HG03457 (cell line): ENCODE measurements around the gene PIGB.
"Not testable (repeated sequence)": the region's sequence is repeated elsewhere in the genome, so short reads cannot be mapped to it uniquely, and the experiment has no call there.

ENCODE experiments used
- ATAC-seq: cut with Tn5 transposase; IDR thresholded peaks from one replicate; pipeline ENCODE4 v1.9.1; 2021; ENCODE audit warnings: moderate number of reproducible peaks; ENCODE audit not compliant: unreplicated experiment

PIGB gene

DNA sequence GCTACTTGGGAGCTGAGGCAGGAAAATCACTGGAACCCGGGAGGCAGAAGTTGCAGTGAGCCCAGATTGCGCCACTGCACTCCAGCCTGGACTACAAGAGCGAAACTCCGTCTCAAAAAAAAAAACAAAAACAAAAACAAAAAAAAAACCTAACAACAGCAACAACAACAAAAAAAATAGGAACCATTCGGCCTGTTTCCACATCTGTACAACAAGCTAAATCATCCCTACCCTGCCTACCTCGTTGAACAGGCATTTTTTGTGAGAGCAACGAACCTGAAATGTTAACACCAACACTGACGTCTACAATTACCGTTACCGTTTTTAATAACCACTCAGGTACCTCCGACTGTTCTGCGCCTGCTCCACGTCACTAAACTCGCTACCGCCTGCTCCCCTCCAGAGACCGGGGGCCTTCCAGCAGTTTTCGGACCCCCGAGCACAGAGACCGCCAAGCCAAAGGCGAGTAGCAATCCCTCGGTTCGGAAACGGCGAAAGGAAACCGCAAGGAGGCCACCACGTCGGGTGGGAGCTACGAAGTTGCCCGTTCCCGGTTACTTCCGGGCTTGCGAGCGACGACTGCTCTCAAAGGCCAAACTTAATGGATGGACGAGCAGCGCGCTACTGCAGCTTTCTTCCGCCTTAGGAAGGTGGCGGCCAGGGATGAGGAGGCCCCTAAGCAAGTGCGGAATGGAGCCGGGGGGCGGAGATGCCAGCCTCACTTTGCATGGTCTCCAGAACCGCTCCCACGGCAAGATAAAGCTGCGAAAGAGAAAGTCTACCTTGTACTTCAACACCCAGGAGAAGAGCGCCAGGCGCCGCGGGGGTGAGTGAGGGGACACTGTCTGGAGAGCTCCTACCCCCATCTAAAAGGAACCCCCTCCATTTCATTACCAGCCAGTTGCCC, at the start of gene PIGB, which contains the start of gene PIGBOS1:
TSS of gene PIGB (plus strand) at position 635 of the 907 bp plus-strand sequence. CDS start at position 664, 29 bp downstream.
TSS of gene PIGBOS1 (minus strand) at position 536 of the 907 bp plus-strand sequence. CDS start 1,331 bp downstream, outside the sequence.
- peak; percentile 85 for ATAC-seq

- no peak for ATAC-seq
Observed at GRCh38 chr15:55270291-55270690, 48.7 kb upstream of the PIGB start.

DNA sequence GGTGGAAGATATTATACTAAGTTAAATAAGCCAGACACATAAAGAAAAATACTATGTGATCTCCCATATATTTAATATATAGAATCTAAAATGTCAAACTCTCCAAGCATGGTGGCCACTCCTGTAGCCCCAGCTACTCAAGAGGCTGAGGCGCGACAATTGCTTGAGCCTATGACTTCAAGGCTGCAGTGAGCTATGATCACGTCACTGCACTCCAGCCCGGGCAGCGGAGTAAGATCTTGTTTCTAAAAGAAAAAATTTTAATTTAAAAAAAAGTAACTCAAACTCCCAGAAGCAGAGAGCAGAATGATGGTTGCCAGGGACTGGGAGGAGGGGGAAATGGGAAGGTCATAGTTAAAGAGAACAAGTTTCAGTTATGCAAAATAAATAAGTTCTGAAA, 42.7 kb upstream of the PIGB start:
- ATAC-seq: no peak

DNA sequence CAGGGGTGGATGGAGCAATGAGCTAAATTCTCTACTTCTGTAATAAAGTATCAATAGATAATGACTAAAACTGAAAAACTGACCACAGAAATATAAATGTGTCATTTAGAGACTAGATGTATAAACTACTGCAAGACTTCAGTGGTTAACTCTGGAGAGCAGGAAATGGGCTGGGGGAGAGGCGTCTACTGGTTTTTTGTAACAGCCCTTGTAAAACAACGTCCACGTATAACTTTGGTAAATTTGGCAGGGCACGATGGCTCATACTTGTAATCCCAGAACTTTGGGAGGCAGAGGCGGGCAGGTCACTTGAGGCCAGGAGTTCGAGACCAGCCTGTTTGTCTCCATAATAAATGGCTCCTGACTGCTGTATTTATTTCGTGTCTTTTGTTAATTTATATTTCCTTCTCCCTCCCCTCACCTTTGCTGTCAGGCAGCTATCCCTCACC, 41.9 kb upstream of the PIGB start:
- peak; percentile 42 for ATAC-seq

GRCh38 chr15:55277715-55278114, 41.3 kb upstream of the PIGB start:
- no peak for ATAC-seq

DNA sequence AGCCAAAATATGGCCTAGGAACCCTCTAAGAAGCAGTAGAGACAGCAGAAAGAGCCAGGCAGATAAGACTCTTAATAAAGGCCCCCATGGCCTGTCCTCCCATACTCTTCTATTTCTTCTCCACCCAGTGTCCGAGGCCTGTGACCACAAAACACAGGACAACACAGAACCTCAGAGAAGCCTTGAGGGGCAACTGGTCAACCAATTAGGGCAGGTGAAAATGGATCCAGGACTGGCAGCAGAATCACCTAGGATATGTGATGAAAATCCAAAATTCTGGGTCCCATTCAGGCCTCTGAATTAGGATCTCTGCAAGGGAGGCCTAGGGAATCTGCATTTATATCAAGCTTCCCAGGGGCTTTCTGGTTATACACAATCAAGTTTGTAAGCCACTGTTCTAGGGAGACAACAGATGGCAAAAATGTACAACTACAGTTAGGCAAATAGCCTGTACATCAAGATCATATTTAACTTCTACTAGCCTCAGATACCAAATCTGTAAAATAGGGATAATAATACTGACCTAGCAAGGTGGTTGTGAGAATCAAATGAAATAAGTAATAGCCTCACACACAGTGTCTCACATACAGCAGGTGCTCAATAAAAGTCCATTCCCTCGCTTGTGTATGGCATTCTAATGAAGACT, 39.8 kb upstream of the PIGB start:
- no peak for ATAC-seq

DNA sequence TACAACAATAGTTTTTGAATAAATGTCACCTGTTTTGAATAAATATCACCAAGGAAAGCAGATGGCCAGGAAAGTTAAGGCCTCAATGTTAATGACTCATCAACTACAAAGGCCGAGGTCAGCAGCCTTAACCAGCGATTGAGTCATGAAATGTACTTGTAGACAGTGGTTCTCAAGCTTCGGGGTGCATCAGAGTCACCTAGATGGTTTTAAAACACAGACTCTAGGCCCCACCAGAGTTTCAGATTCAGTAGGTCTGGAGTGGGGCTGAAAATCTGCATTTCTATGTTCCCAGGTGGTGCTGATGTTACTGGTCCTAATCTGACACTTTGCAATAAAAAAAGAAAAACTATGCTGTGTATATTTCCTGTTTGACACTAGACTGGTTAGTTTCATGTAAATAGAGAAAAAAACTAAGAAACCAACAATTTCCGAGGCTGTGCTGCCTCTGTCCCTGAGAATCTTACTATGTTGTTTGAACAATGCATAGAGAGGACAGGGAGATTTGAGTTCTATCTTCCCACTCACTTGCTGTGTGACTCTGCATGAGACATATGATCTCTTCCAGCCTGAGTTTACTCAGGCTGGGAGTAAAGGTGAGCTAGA, 39.2 kb upstream of the PIGB start:
- peak; percentile 77 for ATAC-seq

GRCh38 chr15:55280589-55280988, 38.4 kb upstream of the PIGB start:
- not testable (repeated sequence) for ATAC-seq

DNA sequence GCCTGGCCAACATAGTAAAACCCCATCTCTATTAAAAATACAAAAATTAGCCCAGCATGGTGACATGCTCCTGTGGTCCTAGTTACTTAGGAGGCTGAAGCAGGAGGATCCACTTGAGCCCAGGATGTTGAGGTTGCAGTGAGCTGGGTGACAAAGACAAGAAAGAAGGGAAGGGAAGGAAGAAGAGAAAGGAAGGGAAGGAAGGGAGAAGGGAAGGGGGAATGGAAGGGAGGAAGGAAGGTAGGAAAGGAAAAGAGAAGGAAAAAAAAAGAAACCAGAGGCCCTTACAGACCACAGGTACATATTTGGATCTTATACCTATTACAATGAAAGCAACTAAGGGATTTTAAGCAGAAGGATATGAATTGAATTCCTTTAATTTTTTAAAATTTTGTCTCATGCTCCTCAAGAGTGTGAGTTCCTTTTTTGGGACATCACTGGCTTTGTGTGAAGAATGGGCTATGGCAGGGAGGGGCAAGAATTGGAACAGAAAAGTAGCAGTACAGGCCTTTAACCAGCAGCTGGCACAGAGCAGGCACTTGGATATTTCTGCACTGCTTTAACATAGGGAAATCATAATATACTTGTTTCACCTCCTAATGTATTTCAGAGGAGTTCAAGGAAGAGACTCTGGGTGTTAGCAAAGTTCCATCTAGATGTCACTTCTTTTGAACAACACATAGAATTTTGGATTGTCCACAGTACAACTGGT, 37.3 kb upstream of the PIGB start:
- no peak for ATAC-seq

DNA sequence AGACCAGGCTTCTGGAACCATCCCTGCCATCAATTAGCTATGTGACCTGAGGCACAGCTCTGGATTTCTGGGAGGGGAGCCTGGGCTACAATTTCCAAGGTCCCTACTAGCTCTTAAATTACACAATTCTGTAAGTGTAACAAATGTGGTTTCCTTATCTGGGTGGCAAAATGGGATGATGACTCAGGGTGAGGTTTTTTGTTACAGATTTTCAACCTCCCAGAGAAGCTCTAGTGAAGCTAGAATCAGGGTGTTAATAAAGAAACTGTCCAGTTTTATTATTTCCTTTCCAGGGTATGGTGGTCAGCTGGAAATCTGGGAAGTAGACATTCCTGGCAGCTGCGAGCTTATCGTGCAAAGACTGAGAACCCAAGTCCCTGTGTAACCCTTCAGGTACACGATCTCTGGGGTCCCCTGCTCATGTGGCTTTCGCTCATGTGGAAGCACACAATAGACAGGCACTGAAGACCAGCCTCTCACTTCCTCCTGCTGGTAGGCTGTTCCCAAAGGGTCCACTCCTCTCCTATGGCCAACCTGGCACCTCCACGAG, 36.7 kb upstream of the PIGB start:
- no peak for ATAC-seq

DNA sequence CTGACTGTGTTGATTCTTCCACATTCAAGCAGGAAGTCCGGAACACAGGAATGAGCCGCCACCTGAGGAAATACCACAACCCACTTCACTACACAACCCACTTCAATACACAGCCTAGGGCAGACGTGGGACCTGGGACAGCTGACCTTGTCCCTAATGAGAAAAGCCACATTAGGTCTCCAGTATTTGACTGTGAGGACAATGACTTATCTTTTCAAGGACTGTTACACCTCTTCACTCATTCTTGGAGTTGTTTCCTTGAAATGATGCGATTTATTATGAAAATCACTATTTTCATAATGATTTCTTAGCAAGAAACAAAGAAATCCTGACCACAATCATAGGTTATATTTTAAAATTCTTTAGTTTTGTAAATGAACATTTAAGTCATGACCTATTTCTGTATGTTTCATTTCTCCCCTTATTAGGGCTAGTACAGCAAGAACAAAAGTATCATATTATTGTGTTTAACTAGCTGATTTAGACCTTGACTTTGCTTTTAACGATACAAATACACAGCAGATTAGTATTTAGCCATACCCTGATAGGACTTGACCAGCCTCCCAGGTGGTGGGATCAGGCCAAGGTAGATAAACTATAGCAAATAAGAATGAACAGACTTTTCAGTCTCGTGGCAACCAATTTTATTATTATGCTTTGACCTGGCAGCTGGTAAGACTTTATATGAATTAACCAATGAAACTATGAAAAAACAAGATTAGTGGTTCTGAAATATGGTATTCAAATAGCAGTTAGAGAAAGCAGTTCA, 35.5 kb upstream of the PIGB start:
- ATAC-seq: no peak

DNA sequence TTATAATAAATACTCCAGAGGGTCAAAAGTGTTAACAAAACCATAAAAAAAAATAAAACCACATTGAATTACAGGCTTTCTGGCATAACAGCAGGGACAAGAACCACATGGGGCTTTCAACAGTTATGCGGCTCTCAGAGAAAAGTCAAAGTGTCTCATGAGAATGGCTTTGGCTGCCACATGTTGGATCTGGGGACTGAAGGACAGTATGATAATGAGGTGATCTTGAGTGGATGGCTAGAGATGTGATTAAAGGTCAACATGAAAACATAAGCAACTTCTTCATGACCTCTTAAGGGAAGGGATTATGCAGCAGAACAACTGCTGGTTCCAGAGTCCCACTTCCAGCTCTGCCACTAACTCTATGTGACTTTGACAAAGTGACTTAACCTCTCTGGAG, 34.6 kb upstream of the PIGB start:
- no peak for ATAC-seq

DNA sequence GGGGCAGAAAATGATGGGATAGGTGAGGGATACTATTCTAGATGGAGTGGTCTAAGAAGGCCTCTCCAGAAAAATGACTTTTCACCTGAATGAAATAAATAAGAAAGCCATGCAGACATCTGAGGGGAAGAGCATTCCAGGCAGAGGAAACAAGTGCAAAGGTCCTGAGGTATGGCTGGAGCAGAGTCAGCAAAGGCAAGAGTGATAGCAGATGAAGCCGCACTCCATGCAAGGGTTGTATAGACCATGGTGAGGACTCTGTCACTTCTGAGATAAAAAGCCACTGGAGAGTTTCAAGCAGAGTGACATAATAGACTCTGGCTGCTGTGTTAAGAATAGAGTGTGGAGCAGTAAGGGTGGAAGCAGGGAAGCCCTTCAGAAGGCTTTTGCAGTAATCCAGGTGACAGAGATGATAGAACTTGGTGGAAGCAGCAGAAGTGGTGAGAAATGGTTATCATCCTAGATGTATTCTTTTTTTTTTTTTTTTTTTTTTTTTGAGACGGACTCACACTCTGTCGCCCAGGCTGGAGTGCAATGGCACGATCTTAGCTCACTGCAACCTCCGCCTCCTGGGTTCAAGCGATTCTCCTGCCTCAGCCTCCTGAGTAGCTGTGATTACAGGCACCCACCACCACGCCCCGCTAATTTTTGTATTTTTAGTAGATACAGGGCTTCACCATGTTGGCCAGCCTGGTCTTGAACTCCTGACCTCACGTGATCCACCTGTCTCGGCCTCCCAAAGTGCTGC, 32.4 kb upstream of the PIGB start:
- not testable (repeated sequence) for ATAC-seq

DNA sequence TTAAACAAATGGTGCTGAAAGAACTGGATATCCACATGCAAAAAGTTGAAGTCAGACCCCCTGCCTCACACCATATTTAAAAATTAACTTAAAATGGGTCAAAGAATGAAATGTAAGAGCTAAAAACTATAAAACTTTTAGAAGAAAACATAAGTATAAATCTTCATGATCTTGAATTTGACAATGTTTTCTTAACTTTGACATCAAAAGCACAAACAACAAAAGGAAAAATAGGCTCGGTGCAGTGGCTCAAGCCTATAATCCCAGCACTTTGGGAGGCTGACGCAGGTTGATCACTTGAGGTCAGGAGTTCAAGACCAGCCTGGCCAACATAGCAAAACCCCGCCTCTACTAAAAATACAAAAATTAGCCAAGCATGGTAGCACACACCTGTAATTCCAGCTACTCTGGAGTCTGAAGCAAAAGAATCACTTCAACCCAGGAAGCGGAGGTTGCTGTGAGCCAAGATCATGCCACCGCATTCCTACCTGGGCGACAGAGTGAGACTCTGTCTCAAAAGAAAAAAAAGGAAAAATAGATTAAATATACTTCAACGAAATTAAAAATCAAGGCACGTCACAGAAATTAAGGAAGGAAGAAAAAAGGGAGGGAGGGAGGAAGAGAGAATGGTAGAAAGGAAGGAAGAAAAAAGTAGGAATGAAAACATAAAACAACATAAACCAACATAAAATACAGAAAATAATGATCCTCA, 30.9 kb upstream of the PIGB start:
- no peak for ATAC-seq

GRCh38 chr15:55289011-55289745, 29.8 kb upstream of the PIGB start:
- ATAC-seq: peak; percentile 29

- peak; percentile 50 for ATAC-seq
Observed at GRCh38 chr15:55289746-55290527, 29.1 kb upstream of the PIGB start, which contains the start of gene RAB27A. Gene RAB27A (minus strand): TSS chr15:55289813. CDS start chr15:55234934, 54,879 bp downstream.

DNA sequence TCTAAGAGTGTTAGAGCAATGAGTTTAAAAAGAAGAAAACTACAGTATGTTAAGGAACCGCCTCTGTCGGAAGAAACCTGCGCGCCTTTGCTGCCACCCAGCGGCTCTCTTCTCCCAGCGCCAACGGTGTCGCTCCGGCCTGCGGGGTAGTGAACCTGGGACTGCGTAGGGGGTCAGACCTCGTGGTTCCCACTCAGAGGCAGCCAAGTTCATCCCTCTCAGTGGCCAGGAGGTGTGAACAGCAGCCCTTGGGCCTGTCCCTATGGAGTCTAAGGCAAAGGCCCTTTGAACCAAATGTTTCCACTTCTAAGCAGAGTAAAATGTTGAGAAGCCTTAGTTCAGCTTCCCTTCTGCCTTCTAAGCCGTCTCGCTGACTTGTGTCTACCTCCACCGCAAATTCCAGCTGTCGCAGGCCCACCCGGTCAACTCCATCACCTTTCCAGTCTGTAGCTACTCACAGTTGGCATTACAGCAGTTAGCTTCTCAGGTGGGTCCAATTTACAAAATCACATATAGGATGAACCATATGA, 28.4 kb upstream of the PIGB start:
- peak; percentile 72 for ATAC-seq
